Esophagus muscularis mucosa (tissue), 4 donors: ENCODE results near the gene PLAGL2. TPM values are rescaled to one million over a fixed set of nuclear protein-coding genes. Genes with fewer than 3 reads are reported as not detected.
A peak's percentile ranks its signal among the peaks of the same experiment; 100 is the strongest.

Source experiments
- DNase-seq: peaks from one replicate; pipeline ENCODE4 v3.0.0-alpha.2; 2017; ENCODE audit errors: extremely low spot score
- H3K27ac ChIP-seq, 4 donors: fragments of 200-600 bp; sonication (generic); replicated peaks in 1 of 4; 1 replicate in 3 of 4; 2 replicates in 1 of 4; pipeline ENCODE4 v1.5.1; 2016 to 2019; ENCODE audit warnings: mild to moderate bottlenecking in 1 of 4
- H3K27me3 ChIP-seq, 4 donors: fragments of 200-600 bp; sonication (generic); one replicate each; pipeline versions ENCODE4 v1.5.1 to v1.6.0; 2016 to 2019
- H3K36me3 ChIP-seq, 4 donors: fragments of 200-600 bp; sonication (generic); one replicate each; pipeline ENCODE4 v1.5.1; 2016 to 2019
- H3K4me1 ChIP-seq, 4 donors: fragments of 200-600 bp; sonication (generic); one replicate each; pipeline ENCODE4 v1.5.1; 2016 to 2019
- H3K4me3 ChIP-seq, 4 donors: fragments of 200-600 bp; sonication (generic); 1 replicate in 2 of 4; 2 replicates in 2 of 4; pipeline ENCODE4 v1.5.1; 2016 to 2019; ENCODE audit warnings: mild to moderate bottlenecking in 4 of 4, moderate library complexity in 1 of 4
- H3K9me3 ChIP-seq, 4 donors: fragments of 200-600 bp; sonication (generic); 1 replicate in 3 of 4; 2 replicates in 1 of 4; pipeline ENCODE4 v1.5.1; 2016 to 2019
- CTCF ChIP-seq, 3 experiments: fragments of 200-600 bp in 2 of 3; fragments of 450-650 bp in 1 of 3; sonication (generic) in 2 of 3; IDR thresholded peaks; one replicate each; pipeline ENCODE4 v1.5.1; 2017 to 2019; ENCODE audit warnings: antibody characterized with exemption in 3 of 3, mild to moderate bottlenecking in 2 of 3, moderate library complexity in 1 of 3
- EP300 ChIP-seq: sonication (generic); formaldehyde crosslinking; IDR thresholded peaks from one replicate; pipeline ENCODE4 v1.6.1; 2017; ENCODE audit warnings: antibody characterized with exemption
- POLR2A ChIP-seq: fragments of 450-650 bp; IDR thresholded peaks from one replicate; pipeline ENCODE4 v1.6.1; 2017; ENCODE audit warnings: antibody characterized with exemption, moderate library complexity, mild to moderate bottlenecking, low read depth
- POLR2AphosphoS5 ChIP-seq, 2 donors: sonication (generic); formaldehyde crosslinking; IDR thresholded peaks; one replicate each; pipeline ENCODE4 v1.6.1; 2017; ENCODE audit warnings: antibody characterized with exemption in 2 of 2
- WGBS: methylation state at CpG from one replicate; pipeline ENCODE4 v1.1.5; 2018; 5-methylcytosine and 5-hydroxymethylcytosine counted together
- intact Hi-C: fragments of 100-400 bp; cut with DNase I; formaldehyde crosslinking; loops from one replicate; pipeline ENCODE4 v1.15.1; 2023
- total RNA-seq, 4 donors: library from RNA; depleted of rRNA; stranded (reverse); fragments of >200 nt; gene quantifications; one replicate each; pipeline versions ENCODE4 v1.1.0 to v1.2.1, GENCODE V29; 2016

PLAGL2 gene
- total RNA-seq, 4 donors from 2014 or later: 5.4 to 10.8 (median 8.0) TPM

GRCh38 chr20:32188376-32189122 is 19.0 kb downstream of the PLAGL2 start:
- H3K27ac ChIP-seq: peak overlapping the region in 3 of 4 donors; percentile 86 to 92 (median 87)
- intact Hi-C loops: no loop called here
- TF ChIP-seq POLR2A: no peak
- TF ChIP-seq EP300: no peak
- no peak for TF ChIP-seq CTCF (IDR thresholded peaks at IDR 0.05)
- no peak for TF ChIP-seq POLR2AphosphoS5 (IDR thresholded peaks at IDR 0.05)
- no peaks in the 10 kb centered on the region for H3K9me3 ChIP-seq
- peaks cover 0 to 9% (median 3%) of the 10 kb centered on the region in 4 donors for H3K36me3 ChIP-seq
- WGBS: 83% methylated on average over 7 of the region's 17 CpGs
- peak overlapping the region; percentile 75 to 82 (median 76) for H3K4me3 ChIP-seq
- peaks cover 21 to 65% (median 34%) of the 10 kb centered on the region in 4 donors for H3K4me1 ChIP-seq
- H3K27me3 ChIP-seq: no peaks in the 10 kb centered on the region
- DNase-seq: no peak

GRCh38 chr20:32186506-32186905 is 21.0 kb downstream of the PLAGL2 start:
- Histone ChIP-seq H3K4me1 (peaks cover 13 to 51% (median 34%) of the 10 kb centered on the region in 4 donors), H3K4me3 (no peak overlapping the region), H3K27me3 (no peaks in the 10 kb centered on the region), H3K27ac (no peak overlapping the region), H3K9me3 (no peaks in the 10 kb centered on the region), H3K36me3 (peaks cover 0 to 11% (median 3%) of the 10 kb centered on the region in 4 donors)
- DNase-seq: no peak
- TF ChIP-seq POLR2A (no peak), EP300 (no peak), POLR2AphosphoS5 (IDR thresholded peaks at IDR 0.05) (no peak), CTCF (IDR thresholded peaks at IDR 0.05) (no peak)
- WGBS: 91% methylated on average over 1 of the region's 1 CpG
- intact Hi-C loops: no loop called here

- no peak for DNase-seq
- H3K36me3 ChIP-seq: peaks cover 0 to 11% (median 3%) of the 10 kb centered on the region in 4 donors
- H3K4me3 ChIP-seq: no peak overlapping the region
- 65% methylated on average over 10 of the region's 10 CpGs for WGBS
- intact Hi-C loops: no loop called here
- H3K4me1 ChIP-seq: peaks cover 13 to 37% (median 26%) of the 10 kb centered on the region in 4 donors
- TF ChIP-seq EP300 (no peak), POLR2A (no peak), CTCF (IDR thresholded peaks at IDR 0.05) (no peak), POLR2AphosphoS5 (IDR thresholded peaks at IDR 0.05) (no peak)
- H3K27me3 ChIP-seq: no peaks in the 10 kb centered on the region
- H3K27ac ChIP-seq: no peak overlapping the region
- no peaks in the 10 kb centered on the region for H3K9me3 ChIP-seq
Observed at GRCh38 chr20:32184961-32185603, 22.5 kb downstream of the PLAGL2 start.

GRCh38 chr20:32183947-32184635 is 23.5 kb downstream of the PLAGL2 start:
- DNase-seq: no peak
- Histone ChIP-seq H3K27me3 (no peaks in the 10 kb centered on the region), H3K9me3 (no peaks in the 10 kb centered on the region), H3K4me1 (peaks cover 6 to 30% (median 19%) of the 10 kb centered on the region in 4 donors), H3K27ac (no peak overlapping the region), H3K36me3 (peaks cover 0 to 11% (median 3%) of the 10 kb centered on the region in 4 donors), H3K4me3 (no peak overlapping the region)
- WGBS: 100% methylated on average over 3 of the region's 4 CpGs
- intact Hi-C loops: no loop called here
- no peak for TF ChIP-seq POLR2AphosphoS5 (IDR thresholded peaks at IDR 0.05)
- no peak for TF ChIP-seq EP300
- no peak for TF ChIP-seq CTCF (IDR thresholded peaks at IDR 0.05)
- no peak for TF ChIP-seq POLR2A
